DND-41 (cell line): ENCODE results near the gene SOX6.

Experiments
- EZH2 ChIP-seq: IDR thresholded peaks from 3 replicates; pipeline ENCODE4 v1.6.1; 2012; ENCODE audit warnings: borderline replicate concordance, low read depth, mild to moderate bottlenecking, moderate library complexity, low read length, inconsistent platforms; ENCODE audit not compliant: severe bottlenecking
- TF ChIP-seq, protein P1 (sequence below): IDR thresholded peaks from 2 replicates; pipeline ENCODE4 v1.5.1; 2012; ENCODE audit warnings: borderline replicate concordance, low read length, moderate library complexity, mild to moderate bottlenecking; ENCODE audit not compliant: poor library complexity, severe bottlenecking; ENCODE audit errors: extremely low read depth

DNA sequence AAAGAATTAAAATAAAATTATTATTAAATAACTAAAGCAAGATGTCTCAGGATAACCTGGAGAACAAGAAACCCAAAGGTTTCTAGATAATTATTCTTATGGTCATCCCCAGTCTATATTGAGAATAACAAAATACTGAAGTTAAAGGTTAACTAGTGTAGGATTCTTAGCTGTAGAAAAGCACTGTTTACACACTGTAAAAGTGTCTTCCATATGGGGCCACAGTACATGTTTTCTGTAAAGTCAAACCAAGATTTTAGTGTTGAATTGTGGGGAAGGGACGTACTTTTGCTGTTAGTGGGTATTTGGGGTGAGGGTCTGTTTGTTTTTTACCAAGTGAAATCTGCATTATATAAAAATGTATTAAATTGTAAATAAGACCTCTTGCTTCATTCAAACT lies 47.5 kb upstream of the SOX6 start:
- TF ChIP-seq, protein P1, sequence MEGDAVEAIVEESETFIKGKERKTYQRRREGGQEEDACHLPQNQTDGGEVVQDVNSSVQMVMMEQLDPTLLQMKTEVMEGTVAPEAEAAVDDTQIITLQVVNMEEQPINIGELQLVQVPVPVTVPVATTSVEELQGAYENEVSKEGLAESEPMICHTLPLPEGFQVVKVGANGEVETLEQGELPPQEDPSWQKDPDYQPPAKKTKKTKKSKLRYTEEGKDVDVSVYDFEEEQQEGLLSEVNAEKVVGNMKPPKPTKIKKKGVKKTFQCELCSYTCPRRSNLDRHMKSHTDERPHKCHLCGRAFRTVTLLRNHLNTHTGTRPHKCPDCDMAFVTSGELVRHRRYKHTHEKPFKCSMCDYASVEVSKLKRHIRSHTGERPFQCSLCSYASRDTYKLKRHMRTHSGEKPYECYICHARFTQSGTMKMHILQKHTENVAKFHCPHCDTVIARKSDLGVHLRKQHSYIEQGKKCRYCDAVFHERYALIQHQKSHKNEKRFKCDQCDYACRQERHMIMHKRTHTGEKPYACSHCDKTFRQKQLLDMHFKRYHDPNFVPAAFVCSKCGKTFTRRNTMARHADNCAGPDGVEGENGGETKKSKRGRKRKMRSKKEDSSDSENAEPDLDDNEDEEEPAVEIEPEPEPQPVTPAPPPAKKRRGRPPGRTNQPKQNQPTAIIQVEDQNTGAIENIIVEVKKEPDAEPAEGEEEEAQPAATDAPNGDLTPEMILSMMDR: no peak
- no peak for TF ChIP-seq EZH2
